HEK293 (cell line): ENCODE data around the gene HECTD2.

Experiments
- GLIS2 ChIP-seq: fragments of 450-650 bp; formaldehyde crosslinking; IDR thresholded peaks from 2 replicates; pipeline ENCODE4 v1.5.1; 2016; ENCODE audit warnings: missing biosample characterization, missing genetic modification characterization
- HIC1 ChIP-seq: fragments of 450-650 bp; formaldehyde crosslinking; IDR thresholded peaks from 2 replicates; pipeline ENCODE4 v1.5.1; 2016; ENCODE audit warnings: missing biosample characterization, missing genetic modification characterization
- KLF17 ChIP-seq: fragments of 450-650 bp; formaldehyde crosslinking; IDR thresholded peaks from 2 replicates; pipeline ENCODE4 v1.5.1; 2016; ENCODE audit warnings: missing biosample characterization, missing genetic modification characterization
- OSR2 ChIP-seq: fragments of 450-650 bp; formaldehyde crosslinking; IDR thresholded peaks from 2 replicates; pipeline ENCODE4 v1.5.1; 2016; ENCODE audit warnings: missing biosample characterization, missing genetic modification characterization
- PRDM10 ChIP-seq: fragments of 450-650 bp; formaldehyde crosslinking; IDR thresholded peaks from 2 replicates; pipeline ENCODE4 v1.5.1; 2016; ENCODE audit warnings: missing biosample characterization, missing genetic modification characterization
- REST ChIP-seq: fragments of 450-650 bp; formaldehyde crosslinking; IDR thresholded peaks from 2 replicates; pipeline ENCODE4 v1.5.1; 2016; ENCODE audit warnings: missing biosample characterization, missing genetic modification characterization
- WT1 ChIP-seq: fragments of 450-650 bp; formaldehyde crosslinking; IDR thresholded peaks from 2 replicates; pipeline ENCODE4 v1.5.1; 2016; ENCODE audit warnings: missing biosample characterization, missing genetic modification characterization
- ZBTB49 ChIP-seq: fragments of 450-650 bp; formaldehyde crosslinking; IDR thresholded peaks from 2 replicates; pipeline ENCODE4 v1.5.1; 2016; ENCODE audit warnings: missing biosample characterization, missing genetic modification characterization, low read depth
- ZNF112 ChIP-seq: fragments of 450-650 bp; formaldehyde crosslinking; IDR thresholded peaks from 2 replicates; pipeline ENCODE4 v1.5.0; 2017; ENCODE audit warnings: missing biosample characterization, missing genetic modification characterization
- ZNF121 ChIP-seq: fragments of 450-650 bp; formaldehyde crosslinking; IDR thresholded peaks from 2 replicates; pipeline ENCODE4 v1.5.1; 2016; ENCODE audit warnings: missing biosample characterization, missing genetic modification characterization
- ZNF280C ChIP-seq: fragments of 450-650 bp; formaldehyde crosslinking; IDR thresholded peaks from 2 replicates; pipeline ENCODE4 v1.5.1; 2016; ENCODE audit warnings: missing biosample characterization, missing genetic modification characterization
- ZNF280D ChIP-seq: fragments of 450-650 bp; formaldehyde crosslinking; IDR thresholded peaks from 2 replicates; pipeline ENCODE4 v1.5.1; 2016; ENCODE audit warnings: missing biosample characterization, missing genetic modification characterization
- ZNF311 ChIP-seq: fragments of 450-650 bp; formaldehyde crosslinking; IDR thresholded peaks from 2 replicates; pipeline ENCODE4 v1.5.1; 2017; ENCODE audit warnings: missing biosample characterization, missing genetic modification characterization, borderline replicate concordance
- ZNF426 ChIP-seq: fragments of 450-650 bp; formaldehyde crosslinking; IDR thresholded peaks from 2 replicates; pipeline ENCODE4 v1.5.1; 2017; ENCODE audit warnings: missing biosample characterization, missing genetic modification characterization, mild to moderate bottlenecking, inconsistent platforms, moderate library complexity
- ZNF548 ChIP-seq: fragments of 450-650 bp; formaldehyde crosslinking; IDR thresholded peaks from 2 replicates; pipeline ENCODE4 v1.5.1; 2016; ENCODE audit warnings: missing biosample characterization, missing genetic modification characterization
- ZNF571 ChIP-seq: fragments of 450-650 bp; formaldehyde crosslinking; IDR thresholded peaks from 2 replicates; pipeline ENCODE4 v1.5.0; 2017; ENCODE audit warnings: missing biosample characterization, missing genetic modification characterization
- ZNF626 ChIP-seq: fragments of 450-650 bp; sonication (Bioruptor Pico); formaldehyde crosslinking; IDR thresholded peaks from 2 replicates; pipeline ENCODE4 v1.5.1; 2018; ENCODE audit warnings: missing biosample characterization, missing genetic modification characterization, inconsistent platforms
- ZNF660 ChIP-seq: fragments of 450-650 bp; IDR thresholded peaks from 2 replicates; pipeline ENCODE4 v1.5.1; 2018; ENCODE audit warnings: missing biosample characterization, mild to moderate bottlenecking, missing genetic modification characterization
- ZNF768 ChIP-seq: fragments of 450-650 bp; formaldehyde crosslinking; IDR thresholded peaks from 2 replicates; pipeline ENCODE4 v1.5.1; 2018; ENCODE audit warnings: missing biosample characterization, mild to moderate bottlenecking, missing genetic modification characterization
- ZSCAN30 ChIP-seq: fragments of 450-650 bp; IDR thresholded peaks from 2 replicates; pipeline ENCODE4 v1.5.1; 2018; ENCODE audit warnings: missing biosample characterization, mild to moderate bottlenecking, missing genetic modification characterization, moderate library complexity

Gene HECTD2

GRCh38 chr10:91409869-91410637 lies at the start of gene HECTD2 (continued):
- TF ChIP-seq ZNF626 (tag by site-specific recombination), result no peak
- TF ChIP-seq ZNF548, result no peak
- no peak for TF ChIP-seq PRDM10
- no peak for TF ChIP-seq ZNF112 (tag by site-specific recombination)
- no peak for TF ChIP-seq GLIS2 (tag by site-specific recombination)
- peak; percentile 59; the same call in 1 of the 2 replicates for TF ChIP-seq ZNF121 (tag by site-specific recombination)
- TF ChIP-seq ZNF426, result no peak
- peak; percentile 62 for TF ChIP-seq ZSCAN30
- TF ChIP-seq ZNF280D (tag by site-specific recombination), result no peak
- TF ChIP-seq KLF17 (tag by site-specific recombination), result 0 out of 2 replicates have a peak, but pooled peaks have one; percentile 31
- TF ChIP-seq OSR2 (tag by site-specific recombination), result no peak
- no peak for TF ChIP-seq ZNF280C (tag by site-specific recombination)
- TF ChIP-seq HIC1, result peak; percentile 79
- TF ChIP-seq WT1 (tag by site-specific recombination), result no peak
- TF ChIP-seq ZNF311, result no peak
- TF ChIP-seq ZNF768, result no peak
- no peak for TF ChIP-seq ZBTB49
- TF ChIP-seq ZNF571 (tag by site-specific recombination), result no peak
- TF ChIP-seq ZNF660 (tag by site-specific recombination), result peak; percentile 68
- no peak; the same call in 1 of the 2 replicates for TF ChIP-seq REST (tag by site-specific recombination)
